ENCODE results near the gene FTO. TPM values are rescaled to one million over a fixed set of nuclear protein-coding genes. Genes with fewer than 3 reads are reported as not detected.

Gene FTO
- total and polyA plus RNA-seq, 2 of the 8 experiments (the other 6 are each of a cell fraction or from before 2014, with no cell fraction given): 34.5 to 59.8 TPM

GRCh38 chr16:53945996-53946395 lies 242.0 kb downstream of the FTO start:
- Histone ChIP-seq H2BK20ac (ENCODE audit: low read length) (no peak overlapping the region), H3K79me2 (ENCODE audit: control insufficient read depth in 1 of 2, insufficient read depth in 2 of 2, low read length in 2 of 2) (no peaks in the 10 kb centered on the region), H2BK120ac (replicated peaks; ENCODE audit: low read depth, low read length) (no peak overlapping the region), H2BK5ac (ENCODE audit: low read depth, low read length) (no peak overlapping the region), H2AFZ (ENCODE audit: low read length) (no peak overlapping the region), H3K27me3 (replicated peaks in 1 of 4; ENCODE audit: control insufficient read depth in 3 of 4, extremely low read depth in 1 of 4, insufficient read depth in 3 of 4, low read length in 3 of 4) (no peaks in the 10 kb centered on the region), H2BK15ac (ENCODE audit: low read length) (no peak overlapping the region), H3K4me3 (ENCODE audit: extremely low read depth in 1 of 4, insufficient read depth in 2 of 4, low read depth in 3 of 4, low read length in 4 of 4) (no peak overlapping the region), H3K4ac (replicated peaks; ENCODE audit: insufficient read length, low read depth, low read length) (no peak overlapping the region), H3K4me2 (ENCODE audit: insufficient read depth in 1 of 2, low read depth in 2 of 2, low read length in 2 of 2) (no peak overlapping the region), H4K8ac (ENCODE audit: extremely low read depth, insufficient read depth, low read length) (no peak overlapping the region), H3K27ac (ENCODE audit: low read depth, low read length) (no peak overlapping the region), H3K9me3 (ENCODE audit: insufficient read depth in 2 of 2, low read depth in 1 of 2, low read length in 1 of 2) (no peaks in the 10 kb centered on the region), H4K20me1 (replicated peaks in 1 of 2; ENCODE audit: control insufficient read depth in 1 of 2, insufficient read depth in 2 of 2, low read length in 2 of 2) (no peaks in the 10 kb centered on the region), H3K4me1 (replicated peaks in 1 of 4; ENCODE audit: control insufficient read depth in 3 of 4, insufficient read depth in 4 of 4, low read length in 3 of 4) (no peaks in the 10 kb centered on the region), H3K23ac (ENCODE audit: insufficient read length) (no peak overlapping the region), H2BK12ac (ENCODE audit: low read depth, low read length) (no peak overlapping the region), H3K9ac (replicated peaks in 1 of 4; ENCODE audit: extremely low read depth in 1 of 4, low read depth in 3 of 4, low read length in 3 of 4) (no peak overlapping the region), H2AK5ac (ENCODE audit: low read depth, low read length) (no peak overlapping the region), H4K5ac (ENCODE audit: insufficient read length, low read depth, low read length) (no peak overlapping the region), H3K18ac (ENCODE audit: extremely low read depth, low read length) (no peak overlapping the region), H3K14ac (ENCODE audit: insufficient read length) (no peak overlapping the region), H4K91ac (replicated peaks; ENCODE audit: insufficient read length, low read length) (no peak overlapping the region), H3K23me2 (ENCODE audit: low read depth, low read length) (no peaks in the 10 kb centered on the region), H3K36me3 (ENCODE audit: control insufficient read depth in 2 of 4, insufficient read depth in 4 of 4, low read length in 3 of 4) (no peaks in the 10 kb centered on the region), H3K79me1 (ENCODE audit: low read depth, low read length) (no peaks in the 10 kb centered on the region; the same call in 1 of the 2 replicates), H3K56ac (replicated peaks; ENCODE audit: insufficient read length, low read depth, low read length) (no peak overlapping the region)
- TF ChIP-seq YY1 (IDR thresholded peaks at IDR 0.05; ENCODE audit: low read depth, low read length): 0 out of 2 replicates have a peak, but pooled peaks have one; percentile 16
- no peak for TF ChIP-seq SP2 (IDR thresholded peaks at IDR 0.05; ENCODE audit: low read length)
- TF ChIP-seq RAD21 (IDR thresholded peaks at IDR 0.05 in 1 of 2, conservative IDR thresholded peaks at IDR 0.05 in 1 of 2; ENCODE audit: low read depth in 2 of 2, low read length in 2 of 2): peak; percentile 83 to 90
- TF ChIP-seq CTCF (IDR thresholded peaks at IDR 0.05; ENCODE audit: control extremely low read depth in 1 of 3, insufficient read depth in 1 of 3, low read depth in 1 of 3, low read length in 3 of 3): peak; percentile 57 to 68 (median 63); a peak in 3 of 4 replicates
- ChIA-PET POLR2A (ENCODE audit: partially characterized antibody) (interaction anchor here (0.9 kb wide), 1 partner anchor 341 kb away, joined by 4 read pairs; the partner anchor contains the start of gene IRX3), CTCF (ENCODE audit: partially characterized antibody) (interaction anchor here (0.6 to 3.4 kb wide), 16 partner anchors 12 to 1305 kb away, joined by 3 to 8 read pairs (median 3); no protein-coding TSS in a partner anchor)
- WGBS, 2 experiments (ENCODE audit: extremely low coverage in 1 of 2, insufficient coverage in 1 of 2, insufficient read length in 1 of 2, insufficient replicate concordance in 2 of 2, low coverage in 1 of 2, low lambda C conversion rate in 2 of 2, missing lambda C conversion rate in 1 of 2): 60% methylated on average over 2 of the region's 2 CpGs; no CpG with 5 or more reads in 1 of the 2 experiments
- DNase-seq (ENCODE audit: low read depth in 1 of 2, low spot score in 2 of 2): no peak
- FAIRE-seq: peak; percentile 48

All from H1 (cell line).